GM19238 (cell line): Measurements from ENCODE around the gene CUL9.

Experiments used
- DNase-seq: peaks from one replicate; pipeline ENCODE4 v3.0.0; 2011; ENCODE audit warnings: low spot score; ENCODE audit not compliant: insufficient read length

Gene CUL9

GRCh38 chr6:43193929-43194328 is 11.9 kb downstream of the CUL9 start:
- no peak for DNase-seq

DNA sequence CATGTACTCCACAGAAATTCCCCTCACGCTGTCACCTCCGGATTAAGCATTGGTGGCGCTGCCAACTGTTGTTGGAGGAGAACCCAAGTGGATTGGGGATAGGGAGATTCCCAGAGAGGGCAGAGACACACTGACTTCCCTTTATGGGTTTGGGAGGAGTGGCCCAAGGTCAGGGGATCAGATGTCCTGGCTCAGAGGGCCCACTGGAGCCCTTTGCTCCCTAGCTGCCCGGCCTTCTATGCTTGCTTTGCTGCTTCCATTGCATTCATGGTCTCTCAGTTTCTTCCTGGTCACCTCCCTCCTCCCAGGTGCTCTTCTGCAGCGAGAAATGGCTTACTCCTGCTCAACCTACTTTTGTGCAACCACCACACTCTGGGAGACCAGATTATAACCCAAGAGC is 14.3 kb downstream of the CUL9 start:
- no peak for DNase-seq

GRCh38 chr6:43199912-43200311 is 17.9 kb downstream of the CUL9 start:
- no peak for DNase-seq

GRCh38 chr6:43200541-43200940 is 18.5 kb downstream of the CUL9 start:
- DNase-seq, result no peak

DNA sequence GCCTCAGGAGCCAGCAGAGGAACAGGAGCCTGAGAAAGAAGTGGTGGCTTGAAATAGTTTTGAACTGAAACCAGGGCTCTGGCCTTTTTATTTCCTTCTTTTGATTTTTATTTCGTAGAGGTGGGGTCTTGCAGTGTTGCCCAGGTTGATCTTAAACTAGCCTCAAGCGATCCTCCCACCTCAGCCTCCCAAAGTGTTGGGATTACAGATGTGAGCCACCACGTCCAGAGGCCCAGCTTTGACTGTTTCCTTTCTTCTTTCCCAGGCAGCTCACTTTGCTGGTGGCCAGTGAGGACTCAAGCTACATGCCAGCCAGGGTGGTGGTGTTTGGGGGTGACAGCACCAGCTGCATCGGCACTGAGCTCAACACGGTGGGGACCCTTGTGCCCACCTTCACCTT is 20.5 kb downstream of the CUL9 start:
- no peak for DNase-seq

- no peak for DNase-seq
Measured at GRCh38 chr6:43203029-43203717, 21.2 kb downstream of the CUL9 start.

- no peak for DNase-seq
Measured at GRCh38 chr6:43203718-43204095, 21.7 kb downstream of the CUL9 start.

GRCh38 chr6:43204271-43205105 is 22.5 kb downstream of the CUL9 start:
- DNase-seq, result no peak

GRCh38 chr6:43205849-43206248 is 23.9 kb downstream of the CUL9 start:
- no peak for DNase-seq

DNA sequence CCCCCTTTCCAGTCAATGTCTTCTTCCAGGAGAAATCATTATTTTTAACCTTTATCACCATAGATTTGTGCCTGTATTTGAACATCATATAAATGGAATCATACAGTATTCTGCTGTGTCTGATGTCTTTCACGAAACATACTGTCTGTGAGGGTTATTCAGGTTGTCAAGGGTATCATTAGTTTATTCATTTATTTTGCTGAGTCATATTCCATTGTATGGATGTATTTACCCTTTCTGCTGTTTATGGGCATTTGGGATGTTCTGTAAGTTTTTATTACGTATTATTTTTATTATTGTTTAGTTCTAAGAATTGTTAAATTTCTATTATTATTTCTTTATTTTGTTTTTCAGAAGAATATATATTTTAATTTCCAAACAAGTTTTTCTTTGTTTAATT is 25.3 kb downstream of the CUL9 start:
- no peak for DNase-seq

DNA sequence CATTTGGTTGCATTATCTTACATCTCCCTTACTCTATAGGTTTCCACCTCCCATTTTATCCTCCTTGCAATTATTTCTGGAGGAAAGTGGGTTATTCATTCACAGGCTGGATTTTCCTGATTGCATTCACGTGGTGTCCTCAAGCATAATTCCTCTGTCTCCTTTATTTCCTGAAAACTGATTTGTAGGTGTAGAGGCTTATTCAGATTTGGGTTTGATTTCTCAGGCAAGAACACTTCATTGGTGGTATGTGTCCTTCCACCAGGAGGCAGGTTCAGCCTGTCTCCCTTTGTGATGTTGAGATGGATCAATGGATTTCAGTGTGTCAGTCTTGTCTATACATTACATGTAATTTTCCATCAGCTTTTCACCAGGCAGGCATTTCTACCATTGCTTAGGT is 30.0 kb downstream of the CUL9 start:
- no peak for DNase-seq

GRCh38 chr6:43213431-43213830 is 31.4 kb downstream of the CUL9 start:
- no peak for DNase-seq

GRCh38 chr6:43215066-43215465 is 33.1 kb downstream of the CUL9 start:
- DNase-seq, result no peak

GRCh38 chr6:43216200-43216599 is 34.2 kb downstream of the CUL9 start:
- no peak for DNase-seq

GRCh38 chr6:43217351-43217750 is 35.4 kb downstream of the CUL9 start:
- DNase-seq, result no peak

DNA sequence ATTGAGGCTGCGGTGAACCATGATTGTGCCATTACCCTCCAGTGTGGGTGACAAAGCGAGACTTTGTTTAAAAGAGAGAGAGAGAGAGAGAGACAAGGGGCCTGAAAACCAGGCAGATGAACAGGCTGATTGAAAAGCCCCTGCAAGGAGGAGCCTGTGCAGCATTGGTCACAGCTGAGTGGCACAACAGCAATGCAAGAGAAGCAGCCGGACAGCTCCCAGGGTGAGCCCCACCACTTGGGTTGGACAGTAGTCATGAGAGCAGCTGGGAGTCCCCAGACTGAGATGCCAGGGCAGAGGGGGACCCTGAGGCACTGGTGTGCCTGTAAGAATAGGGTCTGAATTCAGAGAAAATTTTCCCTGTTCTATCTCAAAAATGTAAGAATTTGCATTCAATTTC is 37.1 kb downstream of the CUL9 start:
- no peak for DNase-seq

GRCh38 chr6:43219814-43220213 is 37.8 kb downstream of the CUL9 start:
- DNase-seq, result no peak

DNA sequence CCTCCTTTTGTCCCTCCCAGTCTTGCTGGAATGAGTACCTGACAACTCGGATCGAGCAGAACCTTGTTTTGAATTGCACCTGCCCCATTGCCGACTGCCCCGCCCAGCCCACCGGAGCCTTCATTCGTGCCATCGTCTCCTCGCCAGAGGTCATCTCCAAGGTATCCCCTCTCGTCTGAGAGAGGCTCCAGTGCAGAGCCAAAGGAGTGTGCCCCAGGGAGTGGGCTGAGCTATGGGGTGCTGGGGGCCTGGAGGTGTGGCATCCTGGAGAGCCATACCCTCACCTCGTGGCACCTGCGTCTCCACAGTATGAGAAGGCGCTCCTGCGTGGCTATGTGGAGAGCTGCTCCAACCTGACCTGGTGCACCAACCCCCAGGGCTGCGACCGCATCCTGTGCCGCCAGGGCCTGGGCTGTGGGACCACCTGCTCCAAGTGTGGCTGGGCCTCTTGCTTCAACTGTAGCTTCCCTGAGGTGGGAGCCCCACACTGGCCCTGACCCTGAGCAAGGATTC is 38.5 kb downstream of the CUL9 start:
- no peak for DNase-seq

DNA sequence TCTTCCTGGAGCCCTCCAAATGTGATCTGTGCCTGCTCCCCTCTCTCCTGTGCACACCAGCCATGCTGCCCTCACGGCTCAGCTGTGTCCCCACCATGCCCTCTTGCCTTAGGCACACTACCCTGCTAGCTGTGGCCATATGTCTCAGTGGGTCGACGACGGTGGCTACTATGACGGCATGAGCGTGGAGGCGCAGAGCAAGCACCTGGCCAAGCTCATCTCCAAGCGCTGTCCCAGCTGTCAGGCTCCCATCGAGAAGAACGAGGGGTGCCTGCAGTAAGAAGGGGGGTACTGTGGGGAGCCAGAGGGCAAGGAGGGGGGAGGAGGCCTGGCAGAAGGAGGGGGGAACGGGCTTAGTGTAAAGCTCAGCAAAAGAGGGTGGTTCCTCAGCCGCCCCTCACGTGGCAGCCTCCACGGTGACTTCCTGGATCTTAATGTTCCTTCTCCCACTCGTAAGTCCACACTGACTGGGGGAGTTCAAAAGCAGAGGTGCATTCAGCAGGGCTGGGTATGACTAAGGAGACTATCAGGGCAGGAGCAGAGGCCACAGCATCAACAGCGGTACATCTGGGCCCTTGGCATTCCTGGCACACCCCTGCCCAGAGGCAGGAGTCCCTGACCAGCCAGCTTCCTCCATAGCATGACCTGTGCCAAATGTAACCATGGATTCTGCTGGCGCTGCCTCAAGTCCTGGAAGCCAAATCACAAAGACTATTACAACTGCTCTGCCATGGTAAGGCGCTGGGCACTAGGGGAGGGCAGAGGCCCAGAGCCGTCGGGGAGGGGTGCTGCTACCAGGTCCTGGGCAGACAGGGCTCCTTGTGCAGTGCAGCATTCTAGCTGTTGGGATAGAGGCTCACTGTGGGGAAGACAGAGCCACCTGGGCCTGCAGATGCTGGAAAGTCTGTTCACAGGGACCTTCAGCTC is 39.3 kb downstream of the CUL9 start:
- DNase-seq, result no peak

GRCh38 chr6:43222418-43223059 is 40.5 kb downstream of the CUL9 start:
- no peak for DNase-seq

DNA sequence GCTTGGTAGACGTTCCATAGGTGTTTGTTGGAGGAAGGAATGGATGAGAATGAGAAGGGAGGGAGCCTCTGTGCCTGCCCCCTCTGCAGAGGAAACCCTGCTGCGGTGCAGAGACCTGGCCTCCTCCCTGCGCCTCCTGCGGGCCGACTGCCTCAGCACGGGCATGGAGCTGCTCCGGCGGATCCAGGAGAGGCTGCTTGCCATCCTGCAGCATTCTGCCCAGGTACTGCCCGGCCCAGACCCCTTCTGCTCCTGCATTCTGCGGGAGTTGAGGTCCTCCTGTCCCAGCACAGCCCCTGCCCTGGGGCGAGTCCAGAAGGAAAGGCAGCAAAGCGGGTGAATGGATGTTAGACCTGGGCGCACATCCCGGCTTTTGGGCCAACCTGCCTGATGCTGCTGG is 41.2 kb downstream of the CUL9 start:
- DNase-seq, result no peak
